B cell (primary cell): ENCODE results near the gene CDC14C. TPM values are rescaled to one million over a fixed set of nuclear protein-coding genes. Genes with fewer than 3 reads are reported as not detected.

Experiments
- ATAC-seq: fragments of 200-7000 bp; cut with Tn5 transposase; one replicate; pipeline ENCODE4 v1.10.0; 2021; ENCODE audit warnings: low read depth, mild to moderate bottlenecking, moderate number of reproducible peaks, moderate library complexity
- CTCF ChIA-PET: fragments of 350-600 bp; sonication (Branson Sonifier 250); formaldehyde crosslinking; loops from one replicate; lab custom pipeline; 2021; ENCODE audit warnings: antibody characterized with exemption, inconsistent platforms; lab: Charles Lee
- POLR2A ChIA-PET: fragments of 350-600 bp; sonication (Branson Sonifier 250); formaldehyde crosslinking; loops from one replicate; lab custom pipeline; 2021; ENCODE audit warnings: antibody characterized with exemption; lab: Charles Lee
- DNase-seq: peaks from one replicate; pipeline ENCODE4 v3.0.0; 2013
- H2AFZ ChIP-seq: 2 replicates; pipeline ENCODE4 v1.6.1; 2012; ENCODE audit warnings: mild to moderate bottlenecking, low read depth, low read length; ENCODE audit not compliant: insufficient read depth, poor library complexity, severe bottlenecking
- H3K27ac ChIP-seq, 2 donors: 1 replicate in 1 of 2; 2 replicates in 1 of 2; pipeline ENCODE4 v1.5.1; 2012 to 2013; ENCODE audit warnings: low read length in 2 of 2, mild to moderate bottlenecking in 2 of 2, moderate library complexity in 1 of 2
- H3K27me3 ChIP-seq, 4 experiments: fragments of 200-600 bp in 1 of 4; sonication (generic) in 1 of 4; replicated peaks in 1 of 4; 1 replicate in 2 of 4; 2 replicates in 2 of 4; pipeline versions ENCODE4 v1.6.1 to v1.7.0; 2013 to 2016; ENCODE audit warnings: low read length in 3 of 4, mild to moderate bottlenecking in 2 of 4, mixed read lengths in 1 of 4, moderate library complexity in 1 of 4; ENCODE audit not compliant: insufficient read depth in 4 of 4, control insufficient read depth in 3 of 4; ENCODE audit errors: control extremely low read depth in 1 of 4
- H3K36me3 ChIP-seq, 2 experiments: replicated peaks in 1 of 2; 1 replicate in 1 of 2; 2 replicates in 1 of 2; pipeline versions ENCODE4 v1.6.1 to v1.7.1; 2013; ENCODE audit warnings: low read length in 1 of 2; ENCODE audit not compliant: insufficient read depth in 2 of 2, control insufficient read depth in 1 of 2; ENCODE audit errors: control extremely low read depth in 1 of 2, extremely low read depth in 1 of 2
- H3K4me1 ChIP-seq, 2 donors: fragments of 200-600 bp in 1 of 2; sonication (generic) in 1 of 2; 1 replicate in 1 of 2; 2 replicates in 1 of 2; pipeline versions ENCODE4 v1.5.1 to v1.6.1; 2013 to 2017; ENCODE audit warnings: low read length in 2 of 2; ENCODE audit not compliant: control insufficient read depth in 2 of 2, insufficient read depth in 2 of 2
- H3K4me2 ChIP-seq: replicated peaks from 2 replicates; pipeline ENCODE3; 2012; ENCODE audit warnings: mild to moderate bottlenecking, low read depth, low read length; ENCODE audit not compliant: poor library complexity, severe bottlenecking
- H3K4me3 ChIP-seq, 5 experiments: fragments of 200-600 bp in 1 of 5; sonication (generic) in 1 of 5; 1 replicate in 3 of 5; 2 replicates in 2 of 5; pipeline versions ENCODE4 v1.5.1 to v1.7.0; 2011 to 2016; ENCODE audit warnings: low read length in 4 of 5, mild to moderate bottlenecking in 4 of 5, low read depth in 2 of 5, control low read depth in 1 of 5, moderate library complexity in 1 of 5; ENCODE audit not compliant: insufficient read depth in 1 of 5; ENCODE audit errors: control extremely low read depth in 1 of 5, extremely low read depth in 1 of 5
- H3K79me2 ChIP-seq: fragments of 200-600 bp; sonication (generic); one replicate; pipeline ENCODE4 v1.6.0; 2016; ENCODE audit warnings: low read length; ENCODE audit not compliant: control insufficient read depth, insufficient read depth
- H3K9ac ChIP-seq: fragments of 200-600 bp; sonication (generic); 2 replicates; pipeline ENCODE4 v1.6.1; 2017; ENCODE audit warnings: mild to moderate bottlenecking, low read length, moderate library complexity
- H3K9me3 ChIP-seq, 3 donors: one replicate each; pipeline versions ENCODE4 v1.6.1 to v1.7.1; 2013; ENCODE audit warnings: low read length in 2 of 3; ENCODE audit not compliant: control insufficient read depth in 2 of 3, insufficient read depth in 1 of 3; ENCODE audit errors: control extremely low read depth in 1 of 3
- H4K20me1 ChIP-seq: 2 replicates; pipeline ENCODE4 v1.6.0; 2012; ENCODE audit warnings: mild to moderate bottlenecking, low read length; ENCODE audit not compliant: insufficient read depth, control insufficient read depth, poor library complexity, severe bottlenecking
- H3K27ac Mint-ChIP-seq: one replicate; pipeline ENCODE4 v1.8.0; 2021; ENCODE audit warnings: mixed read lengths
- H3K27me3 Mint-ChIP-seq: one replicate; pipeline ENCODE4 v1.8.0; 2021; ENCODE audit warnings: mixed read lengths
- H3K4me1 Mint-ChIP-seq: one replicate; pipeline ENCODE4 v1.8.0; 2021; ENCODE audit warnings: mixed read lengths
- H3K4me3 Mint-ChIP-seq: one replicate; pipeline ENCODE4 v1.8.0; 2021; ENCODE audit warnings: mixed read lengths
- H3K9me3 Mint-ChIP-seq: one replicate; pipeline ENCODE4 v1.8.0; 2022; ENCODE audit warnings: mixed read lengths; ENCODE audit not compliant: insufficient read depth
- EZH2 ChIP-seq: IDR thresholded peaks from 2 replicates; pipeline ENCODE4 v1.6.1; 2012; ENCODE audit warnings: borderline replicate concordance, low read depth, mild to moderate bottlenecking, moderate library complexity, low read length; ENCODE audit not compliant: insufficient read depth, poor library complexity, severe bottlenecking
- WGBS: methylation state at CpG from one replicate; pipeline ENCODE4 v1.1.5; 2013; ENCODE audit warnings: missing lambda C conversion rate; ENCODE audit not compliant: insufficient coverage; 5-methylcytosine and 5-hydroxymethylcytosine counted together
- intact Hi-C: fragments of 100-400 bp; cut with micrococcal nuclease; formaldehyde crosslinking; loops from one replicate; pipeline ENCODE4 v1.10.0; 2022
- polyA plus RNA-seq: library from polyadenylated mRNA; depleted of rRNA; stranded (reverse); fragments of >200 nt; gene quantifications from 2 replicates; pipeline ENCODE4 v1.2.3, GENCODE V29; 2012
- total RNA-seq, 2 donors: library from RNA; stranded (reverse); fragments of 120-200 nt in 1 of 2; gene quantifications; 1 replicate in 1 of 2; 2 replicates in 1 of 2; pipeline versions ENCODE4 v1.2.3 to v1.2.4, GENCODE V29; 2013 to 2022
- TF ChIP-seq, protein P1 (sequence below): fragments of 200-600 bp; IDR thresholded peaks from one replicate; pipeline ENCODE4 v1.8.0; 2022; ENCODE audit warnings: antibody characterized with exemption, mild to moderate bottlenecking

CDC14C gene
- total and polyA plus RNA-seq, 2 donors (not counting 1 experiment from before 2014, with no cell fraction given), result not detected

DNA sequence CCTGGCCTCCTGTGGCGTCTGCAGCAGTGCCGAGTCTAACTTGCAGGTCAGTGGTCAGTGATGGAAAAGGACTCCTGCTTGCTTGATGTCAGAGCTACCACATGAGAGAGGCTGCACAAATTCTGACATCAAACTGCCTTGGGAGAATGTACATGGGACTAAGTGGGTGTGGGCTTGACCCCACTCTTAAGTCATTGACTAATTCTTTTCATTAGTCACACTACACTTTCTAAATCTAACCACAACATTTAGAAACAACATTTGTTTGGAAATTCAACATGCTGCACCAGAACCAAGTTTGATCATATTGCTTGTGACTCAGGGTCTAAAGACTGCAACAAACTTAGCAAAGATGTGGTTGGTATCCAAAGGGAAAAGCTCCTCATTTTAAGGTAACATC is 24.4 kb upstream of the CDC14C start:
- no peak overlapping the region for H3K4me3 Mint-ChIP-seq
- H3K9me3 Mint-ChIP-seq, result peaks cover 2% of the 10 kb centered on the region
- H3K36me3 ChIP-seq, result no peaks in the 10 kb centered on the region
- WGBS, result 100% methylated on average over 1 of the region's 2 CpGs
- H3K4me3 ChIP-seq, result no peak overlapping the region
- no peaks in the 10 kb centered on the region for H3K4me1 ChIP-seq
- H3K27ac ChIP-seq, result no peak overlapping the region
- intact Hi-C loops, result no loop called here
- H3K9ac ChIP-seq, result no peak overlapping the region
- no peak for DNase-seq
- H3K27ac Mint-ChIP-seq, result no peak overlapping the region
- TF ChIP-seq, protein P1, sequence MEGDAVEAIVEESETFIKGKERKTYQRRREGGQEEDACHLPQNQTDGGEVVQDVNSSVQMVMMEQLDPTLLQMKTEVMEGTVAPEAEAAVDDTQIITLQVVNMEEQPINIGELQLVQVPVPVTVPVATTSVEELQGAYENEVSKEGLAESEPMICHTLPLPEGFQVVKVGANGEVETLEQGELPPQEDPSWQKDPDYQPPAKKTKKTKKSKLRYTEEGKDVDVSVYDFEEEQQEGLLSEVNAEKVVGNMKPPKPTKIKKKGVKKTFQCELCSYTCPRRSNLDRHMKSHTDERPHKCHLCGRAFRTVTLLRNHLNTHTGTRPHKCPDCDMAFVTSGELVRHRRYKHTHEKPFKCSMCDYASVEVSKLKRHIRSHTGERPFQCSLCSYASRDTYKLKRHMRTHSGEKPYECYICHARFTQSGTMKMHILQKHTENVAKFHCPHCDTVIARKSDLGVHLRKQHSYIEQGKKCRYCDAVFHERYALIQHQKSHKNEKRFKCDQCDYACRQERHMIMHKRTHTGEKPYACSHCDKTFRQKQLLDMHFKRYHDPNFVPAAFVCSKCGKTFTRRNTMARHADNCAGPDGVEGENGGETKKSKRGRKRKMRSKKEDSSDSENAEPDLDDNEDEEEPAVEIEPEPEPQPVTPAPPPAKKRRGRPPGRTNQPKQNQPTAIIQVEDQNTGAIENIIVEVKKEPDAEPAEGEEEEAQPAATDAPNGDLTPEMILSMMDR, result no peak
- TF ChIP-seq EZH2, result no peak
- CTCF ChIA-PET, result no interaction called here
- no peaks in the 10 kb centered on the region for H3K4me1 Mint-ChIP-seq
- H3K27me3 ChIP-seq, result no peaks in the 10 kb centered on the region
- no peak for ATAC-seq
- POLR2A ChIA-PET, result no interaction called here
- H2AFZ ChIP-seq, result no peak overlapping the region
- no peaks in the 10 kb centered on the region for H4K20me1 ChIP-seq
- no peak overlapping the region for H3K4me2 ChIP-seq
- H3K9me3 ChIP-seq, result peaks cover 0 to 5% (median 0%) of the 10 kb centered on the region in 3 donors
- no peaks in the 10 kb centered on the region for H3K79me2 ChIP-seq
- no peaks in the 10 kb centered on the region for H3K27me3 Mint-ChIP-seq

DNA sequence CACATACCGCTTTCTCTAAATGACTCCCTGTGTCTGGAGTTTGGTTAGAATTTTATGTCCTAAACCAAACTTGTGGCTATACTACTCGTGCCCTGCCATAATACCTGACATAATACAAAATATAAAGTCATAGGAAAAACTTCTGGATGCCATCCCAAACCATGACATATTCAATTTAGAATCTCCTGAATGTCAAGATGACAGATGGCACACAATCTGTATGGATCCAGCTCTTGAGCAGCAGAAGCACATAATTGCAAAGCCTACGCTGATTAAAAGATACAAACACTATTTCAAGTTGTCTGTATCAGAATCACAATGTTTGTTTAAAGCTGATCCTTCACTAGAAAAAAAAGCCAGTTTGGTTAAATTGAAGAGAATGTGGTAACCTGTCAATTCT is 22.4 kb upstream of the CDC14C start:
- Histone ChIP-seq H3K27me3 (no peaks in the 10 kb centered on the region), H3K79me2 (no peaks in the 10 kb centered on the region), H3K9me3 (peaks cover 0 to 5% (median 0%) of the 10 kb centered on the region in 3 donors), H3K4me3 (no peak overlapping the region), H3K4me2 (no peak overlapping the region), H3K4me1 (no peaks in the 10 kb centered on the region), H3K36me3 (no peaks in the 10 kb centered on the region), H2AFZ (no peak overlapping the region), H4K20me1 (no peaks in the 10 kb centered on the region), H3K27ac (no peak overlapping the region), H3K9ac (no peak overlapping the region)
- no peak overlapping the region for H3K27ac Mint-ChIP-seq
- intact Hi-C loops, result no loop called here
- WGBS, result no CpG with 5 or more reads among the region's 3 CpGs
- TF ChIP-seq, protein P1, result no peak
- TF ChIP-seq EZH2, result no peak
- no peaks in the 10 kb centered on the region for H3K27me3 Mint-ChIP-seq
- H3K9me3 Mint-ChIP-seq, result peaks cover 2% of the 10 kb centered on the region
- CTCF ChIA-PET, result no interaction called here
- H3K4me1 Mint-ChIP-seq, result no peaks in the 10 kb centered on the region
- no peak for DNase-seq
- no peak overlapping the region for H3K4me3 Mint-ChIP-seq
- ATAC-seq, result no peak
- POLR2A ChIA-PET, result no interaction called here
